Thoracic aorta (tissue), 2 donors: ENCODE measurements around the gene ATAD2B. TPM values are rescaled to one million over a fixed set of nuclear protein-coding genes. Genes with fewer than 3 reads are reported as not detected.

ENCODE experiments used
- ATAC-seq: fragments of 150-250 bp; one replicate; pipeline ENCODE4 v1.8.0; 2017; ENCODE audit warnings: low read depth; ENCODE audit not compliant: insufficient number of reproducible peaks, low FRiP score
- DNase-seq: peaks from one replicate; pipeline ENCODE4 v3.0.0-alpha.2; 2020; ENCODE audit warnings: low spot score
- H3K27ac ChIP-seq, 2 donors: fragments of 200-600 bp; sonication (generic); 1 replicate in 1 of 2; 2 replicates in 1 of 2; pipeline ENCODE4 v1.5.1; 2016; ENCODE audit warnings: mild to moderate bottlenecking in 2 of 2, moderate library complexity in 2 of 2
- H3K27me3 ChIP-seq: fragments of 200-600 bp; sonication (generic); replicated peaks from 2 replicates; pipeline ENCODE4 v1.6.0; 2016; ENCODE audit warnings: mild to moderate bottlenecking; ENCODE audit not compliant: insufficient read depth
- H3K36me3 ChIP-seq: fragments of 200-600 bp; sonication (generic); one replicate; pipeline ENCODE4 v1.5.1; 2016
- H3K4me1 ChIP-seq, 2 donors: fragments of 200-600 bp; sonication (generic); 1 replicate in 1 of 2; 2 replicates in 1 of 2; pipeline versions ENCODE4 v1.5.1 to v1.6.0; 2016; ENCODE audit warnings: low read depth in 2 of 2, mild to moderate bottlenecking in 1 of 2; ENCODE audit not compliant: control insufficient read depth in 1 of 2
- H3K4me3 ChIP-seq: fragments of 200-600 bp; sonication (generic); 2 replicates; pipeline ENCODE4 v1.5.1; 2016; ENCODE audit warnings: mild to moderate bottlenecking
- H3K9me3 ChIP-seq: fragments of 200-600 bp; sonication (generic); 2 replicates; pipeline ENCODE4 v1.5.1; 2016
- CTCF ChIP-seq: fragments of 200-600 bp; sonication (generic); IDR thresholded peaks from one replicate; pipeline ENCODE4 v1.5.1; 2019; ENCODE audit warnings: antibody characterized with exemption
- total RNA-seq, 2 donors: library from RNA; depleted of rRNA; stranded (reverse); fragments of >200 nt; gene quantifications; one replicate each; pipeline versions ENCODE4 v1.1.0 to v1.2.3, GENCODE V29; 2016

The ATAD2B gene
- total RNA-seq, 2 donors from 2014 or later: 38.3 to 80.7 TPM

DNA sequence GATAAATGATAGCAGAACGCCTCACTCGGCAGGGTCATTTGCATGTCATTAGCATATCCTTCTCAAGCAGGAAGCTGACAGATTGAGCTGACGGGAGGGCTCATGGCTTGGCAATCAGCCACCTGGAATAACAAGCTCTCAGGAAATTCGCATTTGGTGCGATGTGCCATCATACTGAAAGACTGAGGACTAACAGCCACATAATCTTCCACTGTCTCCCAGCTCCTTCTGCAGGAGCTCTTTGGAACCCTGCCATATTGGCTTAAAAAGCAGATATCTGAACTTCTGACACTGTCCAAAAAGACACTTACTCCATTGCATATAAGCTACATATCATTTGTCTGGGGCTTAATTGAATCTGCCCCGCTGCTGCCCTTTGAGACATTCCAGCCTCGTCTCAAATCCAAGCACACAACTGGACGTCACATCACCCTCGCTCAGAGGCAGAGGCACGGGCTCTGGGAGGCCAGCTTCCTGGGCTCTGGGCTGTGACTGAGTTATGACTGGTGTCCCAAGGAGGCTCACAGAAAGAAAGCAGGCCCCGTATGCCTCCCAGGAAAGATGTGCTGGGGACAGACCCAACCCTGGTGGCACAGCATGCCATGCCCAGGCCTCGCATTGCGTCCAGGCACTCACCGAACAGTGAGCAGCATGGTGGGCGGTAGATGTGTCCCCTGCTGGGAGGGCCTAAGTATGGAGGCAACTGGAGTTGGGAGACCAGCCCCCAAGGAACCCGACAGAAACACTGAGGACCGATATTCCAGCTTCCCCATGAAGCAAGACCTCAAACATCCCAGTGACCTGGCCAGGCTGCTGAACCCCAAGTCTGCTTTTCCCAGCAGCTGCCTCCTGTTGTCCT lies 228.0 kb downstream of the ATAD2B start:
- H3K27me3 ChIP-seq: no peaks in the 10 kb centered on the region
- no peak overlapping the region for H3K27ac ChIP-seq
- no peaks in the 10 kb centered on the region for H3K9me3 ChIP-seq
- peaks cover 10% of the 10 kb centered on the region for H3K36me3 ChIP-seq
- H3K4me1 ChIP-seq: no peaks in the 10 kb centered on the region
- H3K4me3 ChIP-seq: no peak overlapping the region
- DNase-seq (no peak), ATAC-seq (no peak)
- TF ChIP-seq CTCF: no peak

Other genes with a start within 250 kb of the ATAD2B start
- gene UBXN2A, start 13.3 kb upstream of the ATAD2B start, total RNA-seq: 10 to 100 TPM in 1 of 2 donors, 1 to 10 TPM in 1; 6.1 to 18.8 TPM
- gene MFSD2B, start 83.0 kb upstream of the ATAD2B start, total RNA-seq: under 1 TPM in 1 of 2 donors, not detected in 1; 0.14 TPM
- gene WDCP, start 120.3 kb upstream of the ATAD2B start, total RNA-seq: 10 to 100 TPM in 1 of 2 donors, 1 to 10 TPM in 1; 8.0 to 21.3 TPM
- 10 to 100 TPM in 1 of 2 donors, 1 to 10 TPM in 1; 7.3 to 12.5 TPM for gene FKBP1B, start 122.6 kb upstream of the ATAD2B start, total RNA-seq
- gene SF3B6, start 149.2 kb upstream of the ATAD2B start, total RNA-seq: 10 to 100 TPM; 39.7 to 44.1 TPM
- 10 to 100 TPM in 1 of 2 donors, 1 to 10 TPM in 1; 3.1 to 13.0 TPM for gene TP53I3, start 157.7 kb upstream of the ATAD2B start, total RNA-seq
- gene PFN4, start 196.2 kb upstream of the ATAD2B start, total RNA-seq: 1 to 10 TPM in 1 of 2 donors, not detected in 1; 1.9 TPM
- 100 to 1,000 TPM in 1 of 2 donors, 10 to 100 TPM in 1; 23.6 to 114 TPM for gene FAM228B, start 196.3 kb upstream of the ATAD2B start, total RNA-seq
- gene FAM228A, start 247.9 kb upstream of the ATAD2B start, total RNA-seq: under 1 TPM; 0.81 to 0.92 TPM